Stimulated activated CD8-positive, alpha-beta memory T cell treated with anti-CD3 and anti-CD28 coated beads, Interleukin-12 subunit alpha, Interleukin-12 subunit beta, amount 100 ng/mL, for 24 hours (primary cell): Measurements from ENCODE around the gene HSPA5.

Experiments used
- DNase-seq: peaks from one replicate; pipeline ENCODE4 v3.0.0-alpha.2; 2020; ENCODE audit errors: extremely low read depth

Gene HSPA5

GRCh38 chr9:125189361-125190289, 51.5 kb downstream of the HSPA5 start, which contains the start of gene PPP6C:
TSS of gene PPP6C (minus strand) at chr9:125189803. CDS start at chr9:125189718, 85 bp downstream.
- DNase-seq, result peak; percentile 94

- DNase-seq, result no peak
Observed at GRCh38 chr9:125189011-125189360, 52.2 kb downstream of the HSPA5 start.
